ENCODE data around the gene TLR3.
"Not testable (repeated sequence)": the region's sequence is repeated elsewhere in the genome, so short reads cannot be mapped to it uniquely, and the experiment has no call there.

The TLR3 gene

DNA sequence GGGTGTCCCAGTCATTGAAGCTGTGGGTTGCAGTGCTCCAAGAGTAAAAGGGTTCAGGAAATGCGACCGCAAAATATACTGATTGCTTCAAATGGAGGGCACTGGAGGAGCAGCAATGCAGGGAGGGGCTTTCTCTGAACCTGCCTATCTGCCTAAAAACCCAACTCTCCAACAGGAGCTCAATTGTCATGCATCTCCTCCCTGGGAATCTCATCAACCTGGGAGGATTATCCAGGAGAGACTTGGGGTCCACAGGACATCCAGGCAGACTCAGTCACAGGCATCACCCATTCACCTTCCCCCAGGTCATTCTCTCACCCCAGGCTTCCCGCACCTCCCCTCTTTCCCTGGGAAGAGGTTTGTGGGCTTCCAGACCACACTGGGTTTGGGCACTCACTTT is 38.2 kb upstream of the TLR3 start:
- TF ChIP-seq MYC (IDR thresholded peaks at IDR 0.05; ENCODE audit: low read depth, low read length) (no peak), POLR2A (IDR thresholded peaks at IDR 0.05; ENCODE audit: extremely low read depth, insufficient read length) (no peak)
- TF ChIP-seq, protein P1, sequence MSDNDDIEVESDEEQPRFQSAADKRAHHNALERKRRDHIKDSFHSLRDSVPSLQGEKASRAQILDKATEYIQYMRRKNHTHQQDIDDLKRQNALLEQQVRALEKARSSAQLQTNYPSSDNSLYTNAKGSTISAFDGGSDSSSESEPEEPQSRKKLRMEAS (IDR thresholded peaks at IDR 0.05; ENCODE audit: low read depth, low read length) = no peak
- TF ChIP-seq, protein P2, sequence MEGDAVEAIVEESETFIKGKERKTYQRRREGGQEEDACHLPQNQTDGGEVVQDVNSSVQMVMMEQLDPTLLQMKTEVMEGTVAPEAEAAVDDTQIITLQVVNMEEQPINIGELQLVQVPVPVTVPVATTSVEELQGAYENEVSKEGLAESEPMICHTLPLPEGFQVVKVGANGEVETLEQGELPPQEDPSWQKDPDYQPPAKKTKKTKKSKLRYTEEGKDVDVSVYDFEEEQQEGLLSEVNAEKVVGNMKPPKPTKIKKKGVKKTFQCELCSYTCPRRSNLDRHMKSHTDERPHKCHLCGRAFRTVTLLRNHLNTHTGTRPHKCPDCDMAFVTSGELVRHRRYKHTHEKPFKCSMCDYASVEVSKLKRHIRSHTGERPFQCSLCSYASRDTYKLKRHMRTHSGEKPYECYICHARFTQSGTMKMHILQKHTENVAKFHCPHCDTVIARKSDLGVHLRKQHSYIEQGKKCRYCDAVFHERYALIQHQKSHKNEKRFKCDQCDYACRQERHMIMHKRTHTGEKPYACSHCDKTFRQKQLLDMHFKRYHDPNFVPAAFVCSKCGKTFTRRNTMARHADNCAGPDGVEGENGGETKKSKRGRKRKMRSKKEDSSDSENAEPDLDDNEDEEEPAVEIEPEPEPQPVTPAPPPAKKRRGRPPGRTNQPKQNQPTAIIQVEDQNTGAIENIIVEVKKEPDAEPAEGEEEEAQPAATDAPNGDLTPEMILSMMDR (IDR thresholded peaks at IDR 0.05; ENCODE audit: low read depth, low read length) = no peak
- DNase-seq (ENCODE audit: low read depth) = no peak
- H3K4me3 ChIP-seq (ENCODE audit: low read depth, low read length) = no peak overlapping the region

DNA sequence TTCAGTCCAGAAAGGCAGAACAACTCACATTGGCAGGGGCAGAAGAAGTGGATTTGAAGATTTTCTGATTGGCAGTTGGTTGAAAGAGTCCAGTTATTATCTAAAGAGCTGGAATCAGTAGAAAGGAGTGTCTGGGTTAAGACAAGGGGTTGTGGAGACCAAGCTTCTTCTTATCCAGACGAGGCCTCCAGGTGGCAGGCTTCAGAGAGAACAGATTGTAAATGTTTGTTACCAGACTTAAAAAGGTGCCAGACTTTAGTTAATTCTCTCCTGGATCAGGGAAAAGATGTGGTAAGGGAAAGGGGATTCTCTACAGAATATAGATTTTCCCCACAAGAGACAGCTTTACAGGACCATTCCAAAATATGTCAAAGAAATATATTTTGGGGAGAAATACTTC is 36.7 kb upstream of the TLR3 start:
- TF ChIP-seq, protein P2 (IDR thresholded peaks at IDR 0.05; ENCODE audit: low read depth, low read length) = no peak
- no peak for TF ChIP-seq MYC (IDR thresholded peaks at IDR 0.05; ENCODE audit: low read depth, low read length)
- TF ChIP-seq, protein P1 (IDR thresholded peaks at IDR 0.05; ENCODE audit: low read depth, low read length) = no peak
- no peak for TF ChIP-seq POLR2A (IDR thresholded peaks at IDR 0.05; ENCODE audit: extremely low read depth, insufficient read length)
- no peak overlapping the region for H3K4me3 ChIP-seq (ENCODE audit: low read depth, low read length)
- DNase-seq (ENCODE audit: low read depth) = no peak

DNA sequence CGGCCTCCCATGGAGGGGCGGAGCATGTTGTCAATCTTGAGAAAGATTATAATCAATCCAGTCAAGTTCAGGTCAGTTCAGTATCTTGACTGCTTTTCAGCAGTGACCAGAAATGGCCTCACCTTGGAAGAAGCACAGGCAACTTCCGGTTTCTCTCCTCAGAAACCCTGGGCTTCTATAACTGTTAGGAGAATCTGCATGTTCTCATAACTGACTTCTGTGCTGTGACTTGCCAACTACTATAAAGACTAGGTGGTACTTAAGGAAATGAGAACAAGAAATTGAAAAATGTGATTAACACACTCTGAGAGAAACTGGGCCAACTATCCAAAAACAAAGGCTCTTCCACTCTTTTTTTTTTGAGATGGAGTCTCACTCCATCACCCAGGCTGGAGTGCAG is 35.9 kb upstream of the TLR3 start:
- no peak for DNase-seq (ENCODE audit: low read depth)
- no peak overlapping the region for H3K4me3 ChIP-seq (ENCODE audit: low read depth, low read length)
- TF ChIP-seq POLR2A (IDR thresholded peaks at IDR 0.05; ENCODE audit: extremely low read depth, insufficient read length) = no peak
- TF ChIP-seq, protein P1 (IDR thresholded peaks at IDR 0.05; ENCODE audit: low read depth, low read length) = no peak
- TF ChIP-seq, protein P2 (IDR thresholded peaks at IDR 0.05; ENCODE audit: low read depth, low read length) = no peak

DNA sequence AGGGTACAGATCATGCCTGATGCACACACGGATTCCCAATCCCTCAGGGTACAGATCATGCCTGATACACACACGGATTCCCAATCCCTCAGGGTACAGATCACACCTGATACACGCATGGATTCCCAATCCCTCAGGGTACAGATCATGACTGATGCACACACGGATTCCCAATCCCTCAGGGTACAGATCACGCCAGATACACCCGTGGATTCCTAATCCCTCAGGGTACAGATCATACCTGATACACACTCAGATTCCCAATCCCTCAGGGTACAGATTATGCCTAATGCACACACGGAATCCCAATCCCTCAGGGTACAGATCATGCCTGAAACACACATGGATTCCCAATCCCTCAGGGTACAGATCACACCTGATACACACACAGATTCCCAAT is 34.3 kb upstream of the TLR3 start:
- not testable (repeated sequence) for H3K4me3 ChIP-seq (ENCODE audit: low read depth, low read length); DNase-seq (ENCODE audit: low read depth)

DNA sequence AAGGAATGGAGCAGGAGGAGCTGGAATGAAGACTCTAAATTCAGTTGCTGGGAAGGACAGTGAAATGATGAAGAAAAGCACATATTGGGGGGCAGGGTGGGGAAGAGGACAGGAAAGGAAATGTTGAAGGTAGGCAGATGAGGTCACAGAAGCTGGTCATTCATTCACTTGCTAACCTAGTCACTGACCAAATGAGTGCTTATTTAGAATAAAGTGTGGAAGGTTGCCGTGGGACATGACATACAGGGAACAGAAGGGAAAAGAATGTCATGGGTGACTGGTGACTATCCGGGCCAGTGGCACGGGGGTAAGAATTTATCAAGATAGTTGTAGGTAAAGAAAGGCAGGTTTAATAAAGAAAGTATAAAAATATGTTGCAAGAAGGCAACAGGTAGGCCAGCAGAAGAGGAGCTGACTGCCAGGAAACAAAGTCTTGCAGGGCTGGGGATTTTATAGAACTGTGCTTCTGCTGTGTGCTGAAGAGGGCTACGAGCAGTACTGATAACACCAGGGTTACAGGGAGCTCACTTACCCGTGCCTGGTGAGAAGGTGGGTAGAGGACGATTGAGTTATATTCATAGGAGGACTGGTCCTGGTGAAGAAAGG is 31.9 kb upstream of the TLR3 start:
- DNase-seq (ENCODE audit: low read depth) = no peak
- TF ChIP-seq POLR2A (IDR thresholded peaks at IDR 0.05; ENCODE audit: extremely low read depth, insufficient read length) (no peak), MYC (IDR thresholded peaks at IDR 0.05; ENCODE audit: low read depth, low read length) (no peak)
- TF ChIP-seq, protein P2 (IDR thresholded peaks at IDR 0.05; ENCODE audit: low read depth, low read length) = no peak
- TF ChIP-seq, protein P1 (IDR thresholded peaks at IDR 0.05; ENCODE audit: low read depth, low read length) = no peak
- H3K4me3 ChIP-seq (ENCODE audit: low read depth, low read length) = no peak overlapping the region

DNA sequence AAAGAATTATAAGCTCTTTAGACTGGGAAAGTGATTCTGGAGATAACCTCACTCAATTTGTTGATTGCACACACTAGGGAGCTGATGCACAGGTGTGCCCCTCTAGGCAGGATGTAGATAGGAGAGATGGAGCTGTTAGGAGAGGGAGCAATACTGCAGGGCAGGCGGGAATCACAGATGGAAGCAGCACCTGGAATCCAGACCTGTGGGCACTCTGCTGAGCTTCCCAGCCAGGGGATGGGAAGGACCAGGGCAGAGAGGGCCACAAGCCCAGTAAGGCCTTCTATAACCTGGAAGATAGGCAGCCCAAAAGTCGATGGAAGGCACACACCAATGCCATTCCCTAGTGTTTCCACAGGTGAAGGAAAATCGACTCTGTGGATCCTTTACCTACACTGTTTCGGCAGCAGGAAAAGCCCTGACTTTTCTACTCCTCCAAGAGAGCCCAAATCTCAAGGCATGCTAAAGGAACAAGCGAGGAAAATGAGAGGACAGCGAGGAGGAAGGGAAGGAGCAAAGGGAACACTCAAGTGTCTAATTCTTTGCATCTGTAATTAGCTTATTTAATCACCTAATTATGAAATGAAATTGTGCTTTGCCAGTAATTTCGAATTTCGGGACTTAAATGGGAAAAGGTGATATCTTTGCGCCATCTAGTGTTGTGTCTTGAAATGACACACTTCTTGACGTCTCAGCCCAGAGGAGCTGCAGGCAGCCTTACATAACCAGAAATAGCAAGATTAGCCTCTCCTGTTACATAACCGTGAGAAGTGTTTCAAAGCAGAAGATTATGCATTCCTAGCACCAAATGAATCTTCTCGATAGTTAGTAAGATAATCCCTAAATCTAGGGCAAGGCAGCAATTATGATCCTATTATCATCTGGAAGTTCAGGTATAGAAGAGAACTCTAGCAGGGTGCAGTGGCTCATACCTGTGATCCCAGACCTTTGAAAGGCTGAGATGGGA is 31.0 kb upstream of the TLR3 start:
- TF ChIP-seq, protein P1 (IDR thresholded peaks at IDR 0.05; ENCODE audit: low read depth, low read length) = no peak
- TF ChIP-seq, protein P2 (IDR thresholded peaks at IDR 0.05; ENCODE audit: low read depth, low read length) = peak; percentile 45
- peak; percentile 77 for DNase-seq (ENCODE audit: low read depth)
- no peak overlapping the region for H3K4me3 ChIP-seq (ENCODE audit: low read depth, low read length)

All from NB4 (cell line).